Muscle of arm (tissue), 12 donors: ENCODE data around the gene PTPRN2. TPM values are rescaled to one million over a fixed set of nuclear protein-coding genes. Genes with fewer than 3 reads are reported as not detected.

Source experiments
- DNase-seq: peaks from one replicate; pipeline ENCODE4 v3.0.0-alpha.2; 2013
- polyA plus RNA-seq, 12 donors: library from polyadenylated mRNA; unstranded; fragments of 120-200 nt; gene quantifications; one replicate each; pipeline ENCODE4 v1.2.1, GENCODE V29; 2013; ENCODE audit not compliant: insufficient read length in 12 of 12

PTPRN2 gene
- polyA plus RNA-seq, 12 donors, result 1.6 to 8.7 (median 2.3) TPM; not detected in 1

- no peak for DNase-seq
Observed at GRCh38 chr7:158369866-158370265, 217.8 kb downstream of the PTPRN2 start.

GRCh38 chr7:158369290-158369689 lies 218.3 kb downstream of the PTPRN2 start:
- no peak for DNase-seq

- no peak for DNase-seq
Observed at GRCh38 chr7:158368449-158368848, 219.2 kb downstream of the PTPRN2 start.

GRCh38 chr7:158367634-158367982 lies 220.0 kb downstream of the PTPRN2 start:
- DNase-seq, result no peak

- no peak for DNase-seq
Observed at GRCh38 chr7:158366916-158367633, 220.5 kb downstream of the PTPRN2 start.

GRCh38 chr7:158366346-158366745 lies 221.3 kb downstream of the PTPRN2 start:
- no peak for DNase-seq

GRCh38 chr7:158365267-158365666 lies 222.4 kb downstream of the PTPRN2 start:
- no peak for DNase-seq

- DNase-seq, result no peak
Observed at GRCh38 chr7:158364451-158364850, 223.2 kb downstream of the PTPRN2 start.

- DNase-seq, result no peak
Observed at GRCh38 chr7:158362912-158363905, 224.4 kb downstream of the PTPRN2 start.

- DNase-seq, result no peak
Observed at GRCh38 chr7:158362001-158362400, 225.6 kb downstream of the PTPRN2 start.

GRCh38 chr7:158361326-158361946 lies 226.2 kb downstream of the PTPRN2 start:
- no peak for DNase-seq

- DNase-seq, result no peak
Observed at GRCh38 chr7:158358926-158359645, 228.5 kb downstream of the PTPRN2 start.

- no peak for DNase-seq
Observed at GRCh38 chr7:158357898-158358821, 229.5 kb downstream of the PTPRN2 start.

GRCh38 chr7:158357106-158357897 lies 230.3 kb downstream of the PTPRN2 start:
- DNase-seq, result no peak

- DNase-seq, result no peak
Observed at GRCh38 chr7:158356454-158356853, 231.2 kb downstream of the PTPRN2 start.

GRCh38 chr7:158355456-158356065 lies 232.1 kb downstream of the PTPRN2 start:
- no peak for DNase-seq

- no peak for DNase-seq
Observed at GRCh38 chr7:158354861-158355260, 232.8 kb downstream of the PTPRN2 start.

- DNase-seq, result no peak
Observed at GRCh38 chr7:158353606-158354570, 233.7 kb downstream of the PTPRN2 start.
